H9 (cell line): ENCODE measurements around the gene PTK6. TPM values are rescaled to one million over a fixed set of nuclear protein-coding genes. Genes with fewer than 3 reads are reported as not detected.

Experiments used
- DNase-seq: peaks from one replicate; pipeline ENCODE4 v3.0.0-alpha.2; 2017
- H2AFZ ChIP-seq: one replicate; pipeline ENCODE4 v1.6.1; 2013; ENCODE audit warnings: mild to moderate bottlenecking, low read length, control low read depth, moderate library complexity
- H2AK5ac ChIP-seq: 2 replicates; pipeline ENCODE4 v1.6.1; 2013; ENCODE audit warnings: low read length, control low read depth, mixed read lengths; ENCODE audit not compliant: insufficient read length
- H2BK120ac ChIP-seq: one replicate; pipeline ENCODE4 v1.6.1; 2013; ENCODE audit warnings: low read depth, mild to moderate bottlenecking, low read length, control low read depth, inconsistent platforms; ENCODE audit not compliant: poor library complexity, severe bottlenecking
- H2BK12ac ChIP-seq: 2 replicates; pipeline ENCODE4 v1.6.1; 2013; ENCODE audit warnings: low read length, control low read depth, mixed read lengths, low read depth; ENCODE audit not compliant: insufficient read length
- H2BK15ac ChIP-seq: 2 replicates; pipeline ENCODE4 v1.6.1; 2013; ENCODE audit warnings: low read depth, low read length, control low read depth
- H2BK20ac ChIP-seq: one replicate; pipeline ENCODE4 v1.6.1; 2013; ENCODE audit warnings: low read depth, mild to moderate bottlenecking, low read length, control low read depth, inconsistent platforms; ENCODE audit not compliant: poor library complexity, severe bottlenecking
- H2BK5ac ChIP-seq: 2 replicates; pipeline ENCODE4 v1.6.1; 2013; ENCODE audit warnings: low read length, control low read depth, mixed read lengths; ENCODE audit not compliant: insufficient read length
- H3K14ac ChIP-seq: 2 replicates; pipeline ENCODE4 v1.6.1; 2013; ENCODE audit warnings: low read length, control low read depth; ENCODE audit not compliant: insufficient read depth
- H3K18ac ChIP-seq: 2 replicates; pipeline ENCODE4 v1.6.1; 2013; ENCODE audit warnings: low read depth, mild to moderate bottlenecking, mixed read lengths, low read length, control low read depth; ENCODE audit not compliant: insufficient read length
- H3K23ac ChIP-seq: 2 replicates; pipeline ENCODE4 v1.6.1; 2013; ENCODE audit warnings: low read length, control low read depth, mixed read lengths, low read depth; ENCODE audit not compliant: insufficient read length
- H3K23me2 ChIP-seq: 2 replicates; pipeline ENCODE4 v1.6.1; 2013; ENCODE audit warnings: low read depth, mild to moderate bottlenecking, mixed read lengths, low read length, control low read depth; ENCODE audit not compliant: insufficient read length, poor library complexity, severe bottlenecking
- H3K27ac ChIP-seq: 2 replicates; pipeline ENCODE4 v1.5.1; 2013; ENCODE audit warnings: low read length, control low read depth, mixed read lengths, low read depth; ENCODE audit not compliant: insufficient read length
- H3K27me3 ChIP-seq: 2 replicates; pipeline ENCODE4 v1.6.1; 2013; ENCODE audit warnings: low read length, control low read depth, inconsistent platforms; ENCODE audit not compliant: insufficient read depth
- H3K4ac ChIP-seq: 2 replicates; pipeline ENCODE4 v1.6.1; 2013; ENCODE audit warnings: low read depth, mild to moderate bottlenecking, control low read depth, inconsistent platforms, low read length, moderate library complexity
- H3K4me1 ChIP-seq: 2 replicates; pipeline ENCODE4 v1.6.1; 2013; ENCODE audit warnings: low read length, control low read depth, inconsistent platforms; ENCODE audit not compliant: insufficient read depth
- H3K4me2 ChIP-seq: 2 replicates; pipeline ENCODE4 v1.6.1; 2013; ENCODE audit warnings: low read length, control low read depth, mixed read lengths; ENCODE audit not compliant: insufficient read length, insufficient read depth
- H3K56ac ChIP-seq: 2 replicates; pipeline ENCODE4 v1.6.1; 2013; ENCODE audit warnings: low read depth, mild to moderate bottlenecking, mixed read lengths, low read length, control low read depth; ENCODE audit not compliant: insufficient read length
- H3K79me1 ChIP-seq: 2 replicates; pipeline ENCODE4 v1.6.1; 2013; ENCODE audit warnings: low read depth, mild to moderate bottlenecking, moderate library complexity, low read length, control low read depth, inconsistent platforms; ENCODE audit not compliant: insufficient read depth, poor library complexity, severe bottlenecking
- H3K79me2 ChIP-seq: 2 replicates; pipeline ENCODE4 v1.6.1; 2013; ENCODE audit warnings: low read length, control low read depth, inconsistent platforms; ENCODE audit not compliant: insufficient read depth
- H3K9ac ChIP-seq: 2 replicates; pipeline ENCODE4 v1.6.1; 2013; ENCODE audit warnings: low read length, control low read depth, mixed read lengths; ENCODE audit not compliant: insufficient read length; ENCODE audit errors: extremely low read depth
- H3K9me3 ChIP-seq: one replicate; pipeline ENCODE4 v1.6.1; 2013; ENCODE audit warnings: low read depth, low read length, inconsistent platforms; ENCODE audit not compliant: control insufficient read depth
- H3T11ph ChIP-seq: one replicate; pipeline ENCODE4 v1.6.1; 2013; ENCODE audit warnings: mild to moderate bottlenecking, low read length, control low read depth, inconsistent platforms
- H4K20me1 ChIP-seq: one replicate; pipeline ENCODE4 v1.6.1; 2013; ENCODE audit not compliant: control insufficient read depth, insufficient read length, insufficient read depth
- H4K5ac ChIP-seq: 2 replicates; pipeline ENCODE4 v1.6.1; 2013; ENCODE audit warnings: low read depth, mild to moderate bottlenecking, mixed read lengths, low read length, control low read depth; ENCODE audit not compliant: insufficient read length
- H4K8ac ChIP-seq: replicated peaks from 2 replicates; pipeline ENCODE4 v1.6.1; 2013; ENCODE audit warnings: low read length, control low read depth, mixed read lengths, low read depth; ENCODE audit not compliant: insufficient read length
- H4K91ac ChIP-seq: 2 replicates; pipeline ENCODE4 v1.6.1; 2013; ENCODE audit warnings: low read depth, mild to moderate bottlenecking, moderate library complexity, mixed read lengths, low read length, control low read depth; ENCODE audit not compliant: insufficient read length
- H3K27ac Mint-ChIP-seq, 3 experiments: 2 replicates in 2 of 3; 3 replicates in 1 of 3; pipeline ENCODE4 v1.8.0; 2020 to 2021; ENCODE audit warnings: mixed read lengths in 3 of 3, mild to moderate bottlenecking in 1 of 3, moderate library complexity in 1 of 3
- H3K27me3 Mint-ChIP-seq: 2 replicates; pipeline ENCODE4 v1.8.0; 2021; ENCODE audit warnings: low read depth, mild to moderate bottlenecking, moderate library complexity, mixed read lengths
- H3K36me3 Mint-ChIP-seq, 3 experiments: 2 replicates in 2 of 3; 3 replicates in 1 of 3; pipeline ENCODE4 v1.8.0; 2020 to 2021; ENCODE audit warnings: low read depth in 3 of 3, mixed read lengths in 3 of 3; ENCODE audit not compliant: insufficient read depth in 1 of 3
- H3K4me1 Mint-ChIP-seq, 2 experiments: 2 replicates each; pipeline ENCODE4 v1.8.0; 2020; ENCODE audit warnings: mixed read lengths in 2 of 2
- H3K4me3 Mint-ChIP-seq, 2 experiments: 2 replicates in 1 of 2; 3 replicates in 1 of 2; pipeline ENCODE4 v1.8.0; 2020 to 2021; ENCODE audit warnings: mild to moderate bottlenecking in 2 of 2, mixed read lengths in 2 of 2, moderate library complexity in 1 of 2
- H3K9me3 Mint-ChIP-seq, 2 experiments: 2 replicates in 1 of 2; 3 replicates in 1 of 2; pipeline ENCODE4 v1.8.0; 2020; ENCODE audit warnings: mild to moderate bottlenecking in 2 of 2, mixed read lengths in 2 of 2, moderate library complexity in 1 of 2
- WGBS: extraction: QIAGEN DNeasy Blood & Tissue Kit; methylation state at CpG from one replicate; pipeline ENCODE4 v1.1.7; 2013; ENCODE audit warnings: missing lambda C conversion rate, low lambda C conversion rate, mixed read lengths; ENCODE audit not compliant: insufficient read length; ENCODE audit errors: extremely low coverage; 5-methylcytosine and 5-hydroxymethylcytosine counted together
- total RNA-seq: library from RNA; stranded (reverse); gene quantifications from 2 replicates; pipeline ENCODE4 v1.2.1, GENCODE V29; 2021
- TF ChIP-seq, protein P1 (sequence below): fragments of 200-600 bp; sonication (generic); conservative IDR thresholded peaks from 3 replicates; pipeline ENCODE4 v1.8.0; 2021; ENCODE audit warnings: antibody characterized with exemption, mild to moderate bottlenecking

Gene PTK6
- total RNA-seq, 1 experiment from 2014 or later: 0.46 TPM

DNA sequence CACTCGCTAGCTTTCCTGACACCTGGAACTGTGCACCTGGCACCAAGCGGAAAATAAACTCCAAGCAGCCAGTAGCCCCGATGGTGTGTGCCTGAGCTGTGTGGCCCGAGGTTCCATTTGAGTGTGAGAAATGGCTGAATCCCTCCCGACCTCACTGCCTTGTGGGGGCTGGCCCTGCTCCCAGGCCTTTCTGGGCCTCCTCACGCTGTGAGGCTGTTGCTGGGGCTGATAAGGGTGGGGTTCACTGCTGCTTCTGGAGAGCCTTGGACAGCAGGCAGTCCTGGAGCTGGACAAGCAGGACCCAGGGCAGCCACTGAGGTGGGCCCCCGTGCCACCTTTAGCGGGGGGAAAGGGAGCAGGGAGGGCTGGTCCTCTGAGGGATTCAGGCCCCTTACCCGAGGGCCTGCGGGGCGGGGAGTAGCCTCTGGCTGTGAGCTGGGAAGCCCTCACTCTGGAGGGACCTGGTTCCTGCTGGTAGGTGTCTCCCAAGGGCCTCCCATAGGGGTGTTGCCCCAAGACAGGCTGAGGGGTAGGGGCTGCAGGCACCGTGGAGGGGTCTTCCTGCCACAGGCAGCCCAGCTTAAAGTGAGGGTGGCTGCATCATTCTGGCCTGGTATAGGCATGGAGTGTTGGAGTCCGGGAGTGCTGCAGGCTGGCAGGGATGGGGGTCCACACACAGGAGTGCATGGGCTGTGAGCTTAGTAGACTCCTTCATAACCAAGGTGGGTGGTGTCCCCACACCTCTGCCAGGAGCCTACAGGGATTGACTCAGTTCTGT, 14.9 kb downstream of the PTK6 start:
- H3K79me1 ChIP-seq: peaks cover 4% of the 10 kb centered on the region
- H2BK12ac ChIP-seq: no peak overlapping the region
- no peaks in the 10 kb centered on the region; the same call in 1 of the 2 replicates for H3K79me2 ChIP-seq
- no peak overlapping the region for H2BK20ac ChIP-seq
- Mint-ChIP-seq H3K4me1 (peaks cover 2 to 25% of the 10 kb centered on the region in 2 experiments; a peak in 3 of 4 replicates), H3K4me3 (peak overlapping the region; percentile 73 to 84), H3K36me3 (peaks cover 20 to 42% (median 22%) of the 10 kb centered on the region in 3 experiments; a peak in 6 of 7 replicates), H3K27ac (no peak overlapping the region), H3K9me3 (peaks cover 7 to 13% of the 10 kb centered on the region in 2 experiments; a peak in 4 of 5 replicates), H3K27me3 (peaks cover 7% of the 10 kb centered on the region)
- H3K14ac ChIP-seq: no peak overlapping the region
- H3K9me3 ChIP-seq: no peaks in the 10 kb centered on the region
- no peak overlapping the region for H3T11ph ChIP-seq
- no peak overlapping the region for H3K23ac ChIP-seq
- no peak for DNase-seq
- no peak overlapping the region for H2BK120ac ChIP-seq
- no peak overlapping the region for H2BK15ac ChIP-seq
- H4K5ac ChIP-seq: no peak overlapping the region
- TF ChIP-seq, protein P1, sequence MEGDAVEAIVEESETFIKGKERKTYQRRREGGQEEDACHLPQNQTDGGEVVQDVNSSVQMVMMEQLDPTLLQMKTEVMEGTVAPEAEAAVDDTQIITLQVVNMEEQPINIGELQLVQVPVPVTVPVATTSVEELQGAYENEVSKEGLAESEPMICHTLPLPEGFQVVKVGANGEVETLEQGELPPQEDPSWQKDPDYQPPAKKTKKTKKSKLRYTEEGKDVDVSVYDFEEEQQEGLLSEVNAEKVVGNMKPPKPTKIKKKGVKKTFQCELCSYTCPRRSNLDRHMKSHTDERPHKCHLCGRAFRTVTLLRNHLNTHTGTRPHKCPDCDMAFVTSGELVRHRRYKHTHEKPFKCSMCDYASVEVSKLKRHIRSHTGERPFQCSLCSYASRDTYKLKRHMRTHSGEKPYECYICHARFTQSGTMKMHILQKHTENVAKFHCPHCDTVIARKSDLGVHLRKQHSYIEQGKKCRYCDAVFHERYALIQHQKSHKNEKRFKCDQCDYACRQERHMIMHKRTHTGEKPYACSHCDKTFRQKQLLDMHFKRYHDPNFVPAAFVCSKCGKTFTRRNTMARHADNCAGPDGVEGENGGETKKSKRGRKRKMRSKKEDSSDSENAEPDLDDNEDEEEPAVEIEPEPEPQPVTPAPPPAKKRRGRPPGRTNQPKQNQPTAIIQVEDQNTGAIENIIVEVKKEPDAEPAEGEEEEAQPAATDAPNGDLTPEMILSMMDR: no peak
- H4K91ac ChIP-seq: no peak overlapping the region
- H3K4ac ChIP-seq: no peak overlapping the region
- no peak overlapping the region for H4K8ac ChIP-seq
- WGBS: no CpG with 5 or more reads among the region's 13 CpGs
- H3K27me3 ChIP-seq: no peaks in the 10 kb centered on the region
- H3K9ac ChIP-seq: no peak overlapping the region
- H3K4me1 ChIP-seq: no peaks in the 10 kb centered on the region; the same call in 1 of the 2 replicates
- H4K20me1 ChIP-seq: no peaks in the 10 kb centered on the region
- no peak overlapping the region for H3K56ac ChIP-seq
- H3K18ac ChIP-seq: no peak overlapping the region
- no peak overlapping the region for H3K27ac ChIP-seq
- peaks cover 10% of the 10 kb centered on the region for H3K23me2 ChIP-seq
- no peak overlapping the region for H2AFZ ChIP-seq
- no peak overlapping the region for H2BK5ac ChIP-seq
- H3K4me2 ChIP-seq: no peak overlapping the region
- H2AK5ac ChIP-seq: no peak overlapping the region
